Measurements from ENCODE around the gene ZNF789.
A peak's percentile ranks its signal among the peaks of the same experiment; 100 is the strongest.
"Not testable (repeated sequence)": the region's sequence is repeated elsewhere in the genome, so short reads cannot be mapped to it uniquely, and the experiment has no call there.

The ZNF789 gene

DNA sequence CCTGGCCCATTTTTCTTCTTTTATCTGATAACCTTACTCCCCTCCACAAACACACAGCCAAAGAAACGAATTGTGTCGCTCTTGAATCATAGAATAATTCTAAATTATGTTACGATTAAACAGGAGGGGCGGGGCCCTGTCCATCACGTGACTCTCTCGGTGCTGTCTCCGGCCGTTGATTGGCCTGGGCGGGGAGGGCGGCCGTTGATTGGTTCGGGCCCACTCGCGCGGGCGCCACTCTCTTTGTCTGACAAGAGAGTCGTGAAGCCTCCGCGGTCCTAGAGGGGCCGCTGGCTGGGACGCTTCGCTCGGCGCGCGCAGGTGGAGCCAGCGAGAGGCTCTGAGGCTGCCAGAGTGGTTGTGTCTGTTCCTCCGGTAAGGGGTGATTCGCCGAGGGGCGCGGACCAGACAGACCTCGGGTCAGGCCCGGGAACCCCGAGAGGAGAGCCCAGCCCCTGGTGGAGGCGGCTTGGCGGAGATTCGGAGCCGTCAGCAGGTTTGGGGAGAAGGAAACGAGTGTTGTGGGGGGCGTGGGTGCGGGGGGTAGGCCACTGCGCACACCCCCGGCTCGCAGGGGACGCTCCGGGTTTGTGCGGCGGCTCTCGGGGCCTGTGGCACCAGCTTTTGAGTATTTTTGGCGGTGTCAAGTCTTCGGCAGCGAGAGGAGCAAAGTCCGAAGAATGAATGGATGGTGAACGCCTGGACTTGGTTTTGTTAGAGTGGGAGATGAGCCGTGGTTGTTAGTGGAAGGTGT lies at the start of gene ZNF789:
Gene ZNF789 (plus strand): TSS at position 330 of the 754 bp plus-strand sequence. CDS start 3,567 bp downstream, outside the sequence.
- H3K4me3 ChIP-seq (ENCODE audit: low read length), result peak within 1 kb of the TSS; percentile 98
- peaks cover 5% of the 10 kb centered on the region for H3K36me3 ChIP-seq (ENCODE audit: control insufficient read depth, low read depth, low read length)
- H3K27ac ChIP-seq (ENCODE audit: low read length), result peak within 1 kb of the TSS; percentile 86
- H3K4me1 ChIP-seq (ENCODE audit: control insufficient read depth, low read depth, low read length), result peaks cover 4% of the 10 kb centered on the region
- H3K9ac ChIP-seq (ENCODE audit: low read length), result peak within 1 kb of the TSS; percentile 88
- no peaks in the 10 kb centered on the region for H3K27me3 ChIP-seq (ENCODE audit: control insufficient read depth, insufficient read depth, low read length)
- H3K9me3 ChIP-seq (ENCODE audit: control insufficient read depth, low read depth, low read length), result no peaks in the 10 kb centered on the region

DNA sequence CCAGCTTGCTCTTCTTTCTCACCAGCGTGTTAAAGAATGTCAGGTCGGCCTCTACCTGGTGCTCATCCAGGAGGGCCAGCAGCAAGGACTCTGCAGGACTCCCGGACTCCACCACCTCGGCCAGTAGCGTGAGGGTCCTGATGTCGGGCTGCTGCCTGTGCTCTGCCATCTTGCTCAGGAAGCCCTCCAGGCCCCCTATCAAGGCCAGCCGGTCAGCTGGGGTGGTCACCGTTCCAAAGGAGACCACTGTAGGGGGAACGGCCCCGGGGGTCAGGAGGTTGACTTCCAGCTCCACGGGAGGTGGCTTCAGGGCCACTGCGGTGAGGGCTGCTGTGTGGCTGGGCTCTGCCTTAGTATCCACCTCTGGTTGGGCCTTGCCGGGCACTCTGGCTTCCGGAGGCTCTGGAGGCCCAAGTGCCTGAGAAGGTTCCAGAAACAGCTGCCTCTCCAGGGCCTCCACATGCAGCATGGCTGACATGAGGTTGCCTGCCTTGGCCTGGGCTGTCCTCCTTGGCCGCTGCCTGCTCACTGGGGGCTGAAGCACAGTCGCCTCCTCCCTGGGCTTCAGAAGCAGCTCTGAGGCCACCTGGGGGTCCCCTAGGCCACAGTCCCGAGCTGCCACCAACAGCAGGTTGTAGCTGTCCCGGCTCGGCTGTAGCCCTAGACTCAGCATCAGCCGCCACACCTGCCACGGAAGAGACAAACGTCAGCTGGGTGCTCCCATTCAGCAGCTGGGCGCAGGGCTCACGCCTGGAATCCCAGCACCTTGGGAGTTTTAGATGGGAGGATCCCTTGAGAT lies 47.6 kb upstream of the ZNF789 start:
- H3K27ac ChIP-seq (ENCODE audit: low read length), result no peak overlapping the region
- H3K27me3 ChIP-seq (ENCODE audit: control insufficient read depth, insufficient read depth, low read length), result no peaks in the 10 kb centered on the region
- no peaks in the 10 kb centered on the region for H3K4me1 ChIP-seq (ENCODE audit: control insufficient read depth, low read depth, low read length)
- peaks cover 60% of the 10 kb centered on the region for H3K36me3 ChIP-seq (ENCODE audit: control insufficient read depth, low read depth, low read length)
- H3K4me3 ChIP-seq (ENCODE audit: low read length), result no peak overlapping the region
- no peak overlapping the region for H3K9ac ChIP-seq (ENCODE audit: low read length)
- no peaks in the 10 kb centered on the region for H3K9me3 ChIP-seq (ENCODE audit: control insufficient read depth, low read depth, low read length)

DNA sequence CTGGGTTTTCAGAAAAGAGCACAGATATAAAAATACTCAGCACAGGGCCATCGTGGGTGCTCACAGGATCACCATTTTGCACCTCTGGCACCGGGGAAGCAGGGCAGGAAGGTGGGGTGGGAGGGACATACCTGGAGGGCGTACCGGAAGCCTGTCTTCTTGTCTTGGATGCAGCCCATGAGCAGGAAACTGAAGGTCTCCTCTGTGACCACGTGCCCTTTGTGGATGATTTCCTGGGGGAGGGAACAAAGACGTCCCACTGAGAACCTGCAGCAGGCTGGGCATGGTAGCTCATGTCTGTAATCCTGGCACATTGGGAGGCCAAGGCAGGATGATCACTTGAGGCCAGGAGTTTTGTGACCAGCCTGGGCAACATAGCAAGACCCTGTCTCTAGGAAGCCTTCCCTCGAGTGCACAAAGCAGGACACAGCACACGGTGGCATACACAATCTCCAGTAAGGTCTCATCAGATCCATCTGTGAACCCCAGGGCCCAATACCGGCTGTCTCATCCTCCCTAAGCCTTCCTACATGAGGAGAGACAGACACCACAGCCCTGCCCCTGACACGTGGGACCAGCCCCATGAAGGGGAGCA lies 43.6 kb upstream of the ZNF789 start:
- Histone ChIP-seq H3K27ac (ENCODE audit: low read length) (no peak overlapping the region), H3K9me3 (ENCODE audit: control insufficient read depth, low read depth, low read length) (no peaks in the 10 kb centered on the region), H3K9ac (ENCODE audit: low read length) (no peak overlapping the region), H3K4me3 (ENCODE audit: low read length) (no peak overlapping the region), H3K36me3 (ENCODE audit: control insufficient read depth, low read depth, low read length) (peaks cover 57% of the 10 kb centered on the region), H3K27me3 (ENCODE audit: control insufficient read depth, insufficient read depth, low read length) (no peaks in the 10 kb centered on the region), H3K4me1 (ENCODE audit: control insufficient read depth, low read depth, low read length) (no peaks in the 10 kb centered on the region)

DNA sequence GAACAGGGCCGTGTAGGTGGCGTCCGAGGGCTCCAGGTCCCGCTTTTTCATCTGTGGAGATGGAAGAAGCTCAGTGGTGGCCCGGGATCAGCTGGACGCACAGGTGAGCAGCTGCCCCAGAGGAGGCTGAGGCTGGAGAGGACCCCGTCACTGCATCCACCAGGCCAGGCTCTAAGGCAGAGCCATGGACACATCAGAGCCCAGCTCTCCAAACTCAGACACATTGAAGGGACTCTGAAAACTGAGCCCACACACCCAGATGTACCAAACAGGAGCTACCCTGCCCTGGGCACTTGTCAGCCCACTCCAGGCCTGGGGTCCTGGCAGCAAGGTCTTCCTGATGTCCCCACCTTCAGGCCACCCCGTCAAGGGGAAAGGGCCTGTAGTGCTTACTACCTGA lies 42.9 kb upstream of the ZNF789 start:
- Histone ChIP-seq H3K27ac (ENCODE audit: low read length) (no peak overlapping the region), H3K4me3 (ENCODE audit: low read length) (no peak overlapping the region), H3K27me3 (ENCODE audit: control insufficient read depth, insufficient read depth, low read length) (no peaks in the 10 kb centered on the region), H3K9me3 (ENCODE audit: control insufficient read depth, low read depth, low read length) (no peaks in the 10 kb centered on the region), H3K4me1 (ENCODE audit: control insufficient read depth, low read depth, low read length) (no peaks in the 10 kb centered on the region), H3K36me3 (ENCODE audit: control insufficient read depth, low read depth, low read length) (peaks cover 57% of the 10 kb centered on the region), H3K9ac (ENCODE audit: low read length) (no peak overlapping the region)

DNA sequence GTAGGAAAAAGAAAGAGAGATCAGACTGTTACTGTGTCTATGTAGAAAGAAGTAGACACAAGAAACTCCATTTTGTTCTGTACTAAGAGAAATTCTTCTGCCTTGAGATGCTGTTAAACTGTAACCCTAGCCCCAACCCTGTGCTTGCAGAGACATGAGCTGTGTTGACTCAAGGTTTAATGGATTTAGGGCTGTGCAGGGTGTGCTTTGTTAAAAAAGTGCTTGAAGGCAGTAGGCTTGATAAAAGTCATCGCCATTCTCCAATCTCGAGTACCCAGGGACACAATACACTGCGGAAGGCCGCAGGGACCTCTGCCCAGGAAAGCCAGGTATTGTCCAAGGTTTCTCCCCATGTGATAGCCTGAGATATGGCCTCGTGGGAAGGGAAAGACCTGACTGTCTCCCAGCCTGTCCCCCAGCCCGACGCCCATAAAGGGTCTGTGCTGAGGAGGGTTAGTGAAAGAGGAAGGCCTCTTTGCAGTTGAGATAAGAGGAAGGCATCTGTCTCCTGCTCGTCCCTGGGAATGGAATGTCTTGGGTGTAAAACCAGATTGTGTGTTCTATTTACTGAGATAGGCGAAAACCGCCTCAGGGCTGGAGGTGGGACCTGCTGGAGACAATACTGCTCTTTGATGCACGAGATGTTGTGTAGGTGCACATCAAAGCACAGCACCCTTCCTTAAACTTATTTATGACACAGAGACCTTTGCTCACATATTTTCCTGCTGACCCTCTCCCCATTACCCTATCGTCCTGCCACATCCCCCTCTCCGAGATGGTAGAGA lies 40.7 kb upstream of the ZNF789 start:
- not testable (repeated sequence) for H3K4me3 ChIP-seq (ENCODE audit: low read length); H3K27me3 ChIP-seq (ENCODE audit: control insufficient read depth, insufficient read depth, low read length); H3K27ac ChIP-seq (ENCODE audit: low read length); H3K9me3 ChIP-seq (ENCODE audit: control insufficient read depth, low read depth, low read length); H3K9ac ChIP-seq (ENCODE audit: low read length); H3K4me1 ChIP-seq (ENCODE audit: control insufficient read depth, low read depth, low read length)
- H3K36me3 ChIP-seq (ENCODE audit: control insufficient read depth, low read depth, low read length), result peaks cover 56% of the 10 kb centered on the region

DNA sequence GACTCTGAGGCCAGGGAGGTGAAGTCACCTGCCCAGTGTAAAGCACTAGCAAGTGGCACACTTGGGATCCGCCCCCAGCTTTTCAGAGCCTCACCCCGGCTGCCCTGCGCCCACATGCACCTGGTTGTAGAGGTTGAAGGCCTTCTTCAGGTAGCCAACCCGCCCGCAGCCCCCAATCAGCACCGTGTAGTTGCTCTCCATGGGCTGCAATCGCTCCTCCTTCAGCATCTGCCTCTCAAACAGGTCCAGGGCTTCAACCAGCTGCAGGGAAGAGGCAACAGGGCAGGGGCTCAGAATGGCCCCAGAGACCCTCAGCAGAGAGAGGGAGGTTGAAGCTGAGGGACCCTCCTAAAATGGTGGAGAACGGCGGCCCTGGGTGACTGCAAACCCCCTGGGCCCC lies 39.5 kb upstream of the ZNF789 start:
- H3K4me3 ChIP-seq (ENCODE audit: low read length), result no peak overlapping the region
- H3K27ac ChIP-seq (ENCODE audit: low read length), result no peak overlapping the region
- peaks cover 4% of the 10 kb centered on the region for H3K4me1 ChIP-seq (ENCODE audit: control insufficient read depth, low read depth, low read length)
- H3K9me3 ChIP-seq (ENCODE audit: control insufficient read depth, low read depth, low read length), result no peaks in the 10 kb centered on the region
- H3K27me3 ChIP-seq (ENCODE audit: control insufficient read depth, insufficient read depth, low read length), result no peaks in the 10 kb centered on the region
- no peak overlapping the region for H3K9ac ChIP-seq (ENCODE audit: low read length)
- peaks cover 56% of the 10 kb centered on the region for H3K36me3 ChIP-seq (ENCODE audit: control insufficient read depth, low read depth, low read length)

DNA sequence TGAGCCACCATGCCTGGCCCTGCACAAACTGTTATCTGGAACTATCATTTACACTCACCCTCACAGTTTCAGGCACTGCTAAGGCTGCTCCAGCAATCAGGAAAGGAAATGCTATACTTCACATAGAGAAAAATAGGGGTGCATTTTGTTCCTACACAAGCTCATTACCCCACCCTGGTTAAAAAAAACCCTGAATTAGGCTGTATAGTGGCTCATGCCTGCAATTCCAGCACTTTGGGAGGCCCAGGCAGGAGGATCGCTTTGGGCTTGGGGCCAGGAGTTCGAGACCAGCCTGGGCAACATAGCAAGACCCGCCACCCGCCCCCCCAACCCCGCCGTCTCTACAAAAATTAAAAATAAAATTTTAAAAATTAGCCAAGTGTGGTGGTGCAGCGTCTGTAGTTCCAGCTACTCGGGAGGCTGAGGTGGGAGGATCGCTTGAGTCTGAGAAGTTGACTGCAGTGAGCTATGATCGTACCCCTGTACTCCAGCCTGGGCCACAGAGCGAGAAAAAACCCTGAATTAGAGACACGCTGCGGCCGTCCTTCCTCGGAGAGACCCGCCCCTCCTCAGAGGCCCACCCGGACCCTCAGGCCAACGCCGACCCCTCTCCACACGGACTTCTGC lies 34.6 kb upstream of the ZNF789 start:
- H3K27ac ChIP-seq (ENCODE audit: low read length), result no peak overlapping the region
- peaks cover 8% of the 10 kb centered on the region for H3K4me1 ChIP-seq (ENCODE audit: control insufficient read depth, low read depth, low read length)
- peak overlapping the region; percentile 92 for H3K4me3 ChIP-seq (ENCODE audit: low read length)
- H3K9ac ChIP-seq (ENCODE audit: low read length), result peak overlapping the region; percentile 89
- H3K27me3 ChIP-seq (ENCODE audit: control insufficient read depth, insufficient read depth, low read length), result no peaks in the 10 kb centered on the region
- no peaks in the 10 kb centered on the region for H3K9me3 ChIP-seq (ENCODE audit: control insufficient read depth, low read depth, low read length)
- H3K36me3 ChIP-seq (ENCODE audit: control insufficient read depth, low read depth, low read length), result peaks cover 31% of the 10 kb centered on the region

DNA sequence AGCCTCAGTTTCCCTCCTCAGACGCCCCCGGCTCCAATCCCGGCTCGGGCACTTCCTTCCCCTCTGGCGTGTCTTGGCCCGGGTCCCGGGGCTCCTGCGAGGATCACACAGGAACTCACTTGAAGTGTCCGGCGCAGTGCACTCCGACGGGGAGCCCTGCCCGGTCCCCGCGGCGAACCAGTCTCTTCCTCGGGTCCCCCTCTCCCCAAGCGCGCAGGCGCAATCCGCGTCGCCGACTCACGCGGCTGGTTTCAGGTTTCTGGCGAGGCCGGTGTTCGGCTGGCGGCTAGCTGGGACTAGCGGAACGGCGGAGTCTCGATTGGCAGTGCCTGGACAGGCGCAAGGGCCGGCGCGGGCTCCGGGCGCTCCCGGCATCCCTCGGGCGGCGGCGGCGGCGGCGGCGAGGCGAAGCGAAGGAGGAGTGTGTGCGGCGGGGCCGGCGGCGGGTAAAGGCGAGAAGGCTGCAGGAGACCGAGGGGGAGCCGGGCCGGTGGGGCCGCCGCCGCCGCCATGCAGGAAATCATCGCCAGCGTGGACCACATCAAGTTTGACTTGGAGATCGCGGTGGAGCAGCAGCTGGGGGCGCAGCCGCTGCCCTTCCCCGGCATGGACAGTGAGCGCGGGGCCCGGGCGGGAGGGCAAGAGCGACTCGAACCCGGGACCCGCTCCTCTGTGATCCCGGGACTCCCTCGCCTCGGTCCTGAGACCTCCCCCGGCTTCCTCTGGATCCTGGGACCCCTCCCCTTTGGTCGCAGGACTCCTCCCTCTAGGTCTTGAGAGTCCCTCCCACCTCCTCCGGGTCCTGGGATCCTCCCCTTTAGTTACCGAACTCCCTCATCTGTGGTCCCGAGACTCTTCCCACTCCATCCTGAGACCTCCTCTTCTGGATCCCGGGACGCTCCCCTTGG lies 33.9 kb upstream of the ZNF789 start, which contains the start of the genes CPSF4 and PTCD1:
Gene CPSF4 (plus strand): TSS at position 371 of the 908 bp plus-strand sequence. CDS start 140 bp downstream, at position 511.
Gene PTCD1 (minus strand): TSS at position 226 of the 908 bp plus-strand sequence. CDS start 3,556 bp downstream, outside the sequence.
- Histone ChIP-seq H3K4me3 (ENCODE audit: low read length) (peak within 1 kb of the TSS; percentile 92), H3K36me3 (ENCODE audit: control insufficient read depth, low read depth, low read length) (peaks cover 27% of the 10 kb centered on the region), H3K9ac (ENCODE audit: low read length) (peak within 1 kb of the TSS; percentile 89), H3K9me3 (ENCODE audit: control insufficient read depth, low read depth, low read length) (no peaks in the 10 kb centered on the region), H3K4me1 (ENCODE audit: control insufficient read depth, low read depth, low read length) (peaks cover 8% of the 10 kb centered on the region), H3K27me3 (ENCODE audit: control insufficient read depth, insufficient read depth, low read length) (no peaks in the 10 kb centered on the region), H3K27ac (ENCODE audit: low read length) (no peak within 1 kb of the TSS)

DNA sequence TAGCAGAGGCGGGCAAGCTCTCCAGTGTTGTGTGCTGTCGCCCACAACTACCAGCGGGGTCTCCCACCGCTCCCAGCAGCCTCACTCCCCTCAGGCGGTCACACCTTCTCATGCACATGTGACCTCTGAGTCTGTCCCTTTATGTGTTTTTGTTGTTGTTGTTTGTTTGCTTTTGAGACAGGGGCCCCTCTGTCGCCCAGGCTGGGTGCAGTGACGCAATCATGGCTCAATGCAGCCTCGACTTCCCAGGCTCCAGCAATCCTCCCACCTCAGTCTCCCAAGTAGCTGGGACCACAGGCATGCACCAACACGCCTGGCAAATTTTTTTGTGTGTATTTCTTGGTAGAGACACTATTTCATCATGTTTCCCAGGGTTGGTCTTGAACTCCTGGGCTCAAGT lies 32.5 kb upstream of the ZNF789 start:
- H3K9me3 ChIP-seq (ENCODE audit: control insufficient read depth, low read depth, low read length), result no peaks in the 10 kb centered on the region
- peaks cover 8% of the 10 kb centered on the region for H3K4me1 ChIP-seq (ENCODE audit: control insufficient read depth, low read depth, low read length)
- H3K27ac ChIP-seq (ENCODE audit: low read length), result no peak overlapping the region
- H3K27me3 ChIP-seq (ENCODE audit: control insufficient read depth, insufficient read depth, low read length), result no peaks in the 10 kb centered on the region
- peak overlapping the region; percentile 92 for H3K4me3 ChIP-seq (ENCODE audit: low read length)
- H3K9ac ChIP-seq (ENCODE audit: low read length), result no peak overlapping the region
- H3K36me3 ChIP-seq (ENCODE audit: control insufficient read depth, low read depth, low read length), result peaks cover 23% of the 10 kb centered on the region

DNA sequence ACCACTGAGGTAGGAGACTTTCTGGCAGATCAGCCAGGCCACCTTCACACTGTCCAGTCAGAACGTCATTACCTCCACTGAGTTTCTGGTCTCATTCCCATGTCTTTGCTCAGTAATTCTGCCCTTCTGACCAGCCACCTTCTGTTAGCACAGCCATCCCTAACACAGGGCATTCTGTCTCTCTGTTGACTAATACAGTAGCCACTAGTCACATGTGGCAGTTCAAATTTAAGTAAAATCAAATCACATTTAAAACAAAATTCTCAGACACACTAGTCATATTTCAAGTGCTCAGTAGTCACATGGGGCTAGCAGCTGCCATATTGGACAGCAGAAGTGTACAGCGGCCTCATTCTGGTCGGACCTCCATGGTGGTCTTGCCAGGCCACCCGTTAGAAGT lies 26.6 kb upstream of the ZNF789 start:
- Histone ChIP-seq H3K27ac (ENCODE audit: low read length) (no peak overlapping the region), H3K4me1 (ENCODE audit: control insufficient read depth, low read depth, low read length) (no peaks in the 10 kb centered on the region), H3K9me3 (ENCODE audit: control insufficient read depth, low read depth, low read length) (no peaks in the 10 kb centered on the region), H3K9ac (ENCODE audit: low read length) (no peak overlapping the region), H3K4me3 (ENCODE audit: low read length) (no peak overlapping the region), H3K27me3 (ENCODE audit: control insufficient read depth, insufficient read depth, low read length) (no peaks in the 10 kb centered on the region), H3K36me3 (ENCODE audit: control insufficient read depth, low read depth, low read length) (peaks cover 69% of the 10 kb centered on the region)

Data from iPS-18a (cell line).